Activated CD4-positive, alpha-beta T cell treated with anti-CD3 and anti-CD28 coated beads, Interleukin-2, amount 50 U/mL, for 4 hours (primary cell): ENCODE measurements around the gene SMTN.
"Not testable (repeated sequence)": the region's sequence is repeated elsewhere in the genome, so short reads cannot be mapped to it uniquely, and the experiment has no call there.

Experiments used
- DNase-seq, 2 experiments: peaks; one replicate each; pipeline ENCODE4 v3.0.0-alpha.2; 2020

Gene SMTN

DNA sequence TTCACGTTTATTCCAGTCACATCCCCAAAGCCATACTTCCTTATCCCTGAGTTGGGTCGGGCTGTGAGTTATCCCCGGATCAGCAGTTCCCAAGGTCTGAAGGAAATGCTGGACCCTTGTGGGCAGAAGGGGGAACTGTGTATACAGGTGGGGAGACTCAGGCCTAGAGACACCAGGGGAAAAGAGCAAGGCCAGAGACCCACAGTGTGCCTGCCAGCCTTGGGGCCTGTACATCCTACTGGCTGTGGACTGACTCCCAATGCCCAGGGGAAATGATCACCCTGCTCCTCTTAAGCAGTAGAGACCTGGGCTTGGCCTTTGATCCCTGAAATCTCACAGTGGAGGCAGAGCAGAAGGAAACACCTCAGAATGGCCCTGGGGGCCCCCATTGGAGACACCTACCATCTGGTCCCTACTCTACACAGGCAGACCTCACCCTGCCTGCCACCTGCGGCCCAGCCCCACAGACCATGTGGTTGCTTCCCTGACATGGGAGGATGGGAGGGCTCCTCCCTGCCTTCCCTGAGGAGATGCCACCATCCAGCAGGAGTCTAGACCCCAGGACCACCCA lies 25.0 kb downstream of the SMTN start:
- DNase-seq: no peak

DNA sequence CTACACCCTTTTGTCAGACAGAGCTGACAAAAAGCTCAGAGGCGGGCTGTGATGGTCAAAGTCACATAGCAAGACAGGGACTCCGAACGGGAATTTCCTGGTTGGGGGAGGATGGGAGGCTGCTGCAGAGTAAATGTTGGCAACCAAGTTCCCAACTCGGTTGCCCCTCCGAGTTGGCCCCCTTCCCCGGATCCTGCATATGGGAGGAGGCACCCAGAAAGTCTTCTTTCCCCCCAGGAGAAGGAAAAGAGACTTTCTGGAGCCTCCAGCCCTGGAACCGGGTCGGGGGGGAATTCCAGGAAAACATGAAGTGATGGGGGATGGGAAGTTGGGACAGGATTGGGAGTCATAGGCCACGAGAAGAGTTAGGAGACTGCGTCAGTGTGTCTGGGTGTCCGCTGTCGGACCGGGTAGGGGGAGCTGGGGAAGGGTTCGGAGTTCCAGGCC lies 25.6 kb downstream of the SMTN start:
- DNase-seq: no peak

DNA sequence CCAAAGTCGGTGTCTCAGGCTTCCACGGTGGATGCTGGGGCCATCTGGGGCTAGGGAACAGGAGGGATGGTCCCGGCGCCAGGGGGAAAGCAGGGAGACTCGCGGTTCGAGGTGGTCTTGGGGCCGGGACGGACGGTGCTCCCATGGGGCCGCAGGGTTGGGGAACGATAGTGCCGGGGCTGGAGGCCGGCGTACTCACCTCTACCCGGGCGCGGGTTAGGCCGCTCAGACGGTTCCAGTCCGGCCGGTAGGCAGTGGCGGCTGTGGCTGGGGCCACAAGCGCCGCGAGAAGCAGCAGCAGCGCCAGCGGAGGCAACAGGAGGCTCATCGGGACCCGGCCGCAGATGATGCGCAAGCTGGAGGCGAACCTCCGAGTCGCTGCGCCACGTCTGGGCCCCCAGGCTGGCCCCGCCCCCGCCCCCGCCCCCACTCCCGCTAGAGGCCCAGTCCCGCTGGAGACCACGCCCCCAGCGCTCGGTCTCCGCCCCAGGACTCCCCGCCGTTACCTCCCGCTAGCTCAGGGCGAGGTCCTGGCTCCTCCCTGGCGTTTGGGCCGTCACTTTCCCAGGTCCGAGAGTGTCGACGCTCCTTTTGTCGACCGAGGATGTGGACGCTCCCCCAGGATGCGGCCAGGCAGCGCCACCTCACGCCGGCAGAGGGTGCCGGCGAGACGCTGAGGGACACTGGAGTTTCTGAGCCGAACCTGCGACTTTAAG lies 26.2 kb downstream of the SMTN start, which contains the start of gene SELENOM:
TSS of gene SELENOM (minus strand) at position 391 of the 716 bp plus-strand sequence. CDS start at position 328, 63 bp downstream.
- DNase-seq: peak; percentile 79 to 83

DNA sequence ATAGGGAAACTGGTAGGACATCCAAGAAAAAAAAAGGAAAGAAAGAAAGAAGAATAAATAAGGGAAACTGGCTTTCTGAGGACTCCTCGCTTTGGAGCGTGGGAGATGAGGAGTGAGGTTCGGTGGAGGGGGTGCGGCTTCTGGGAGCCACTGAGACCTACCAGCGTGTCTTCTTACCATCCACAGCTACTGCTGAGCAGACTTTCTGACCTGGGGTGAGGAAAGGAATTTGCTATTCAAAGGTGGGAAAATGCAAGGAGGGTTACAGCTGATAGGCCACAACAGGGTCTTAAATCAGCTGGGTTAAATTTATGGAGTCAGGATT lies 26.7 kb downstream of the SMTN start:
- no peak for DNase-seq

DNA sequence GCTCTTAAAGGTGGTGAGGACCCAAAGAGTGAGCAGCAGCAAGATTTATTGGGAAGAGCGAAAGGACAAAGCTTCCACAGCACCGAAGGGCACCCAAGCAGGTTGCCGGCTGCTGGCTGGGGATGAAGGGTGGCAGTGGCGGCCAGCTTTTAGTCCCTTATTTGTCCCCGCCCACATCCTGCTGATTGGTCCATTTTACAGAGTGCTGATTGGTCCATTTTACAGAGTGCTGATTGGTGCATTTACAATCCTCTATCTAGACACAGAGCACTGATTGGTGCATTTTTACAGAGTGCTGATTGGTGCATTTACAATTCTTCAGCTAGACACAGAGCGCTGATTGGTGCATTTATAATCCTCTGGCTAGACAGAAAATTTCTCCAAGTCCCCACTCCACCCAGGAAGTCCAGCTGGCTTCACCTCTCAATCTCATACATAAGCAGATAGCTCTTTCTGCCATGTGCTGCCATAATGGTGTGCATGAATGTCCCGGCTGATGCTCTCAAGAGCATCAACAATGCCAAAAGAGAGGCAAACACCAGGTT lies 31.5 kb downstream of the SMTN start:
- not testable (repeated sequence) for DNase-seq

DNA sequence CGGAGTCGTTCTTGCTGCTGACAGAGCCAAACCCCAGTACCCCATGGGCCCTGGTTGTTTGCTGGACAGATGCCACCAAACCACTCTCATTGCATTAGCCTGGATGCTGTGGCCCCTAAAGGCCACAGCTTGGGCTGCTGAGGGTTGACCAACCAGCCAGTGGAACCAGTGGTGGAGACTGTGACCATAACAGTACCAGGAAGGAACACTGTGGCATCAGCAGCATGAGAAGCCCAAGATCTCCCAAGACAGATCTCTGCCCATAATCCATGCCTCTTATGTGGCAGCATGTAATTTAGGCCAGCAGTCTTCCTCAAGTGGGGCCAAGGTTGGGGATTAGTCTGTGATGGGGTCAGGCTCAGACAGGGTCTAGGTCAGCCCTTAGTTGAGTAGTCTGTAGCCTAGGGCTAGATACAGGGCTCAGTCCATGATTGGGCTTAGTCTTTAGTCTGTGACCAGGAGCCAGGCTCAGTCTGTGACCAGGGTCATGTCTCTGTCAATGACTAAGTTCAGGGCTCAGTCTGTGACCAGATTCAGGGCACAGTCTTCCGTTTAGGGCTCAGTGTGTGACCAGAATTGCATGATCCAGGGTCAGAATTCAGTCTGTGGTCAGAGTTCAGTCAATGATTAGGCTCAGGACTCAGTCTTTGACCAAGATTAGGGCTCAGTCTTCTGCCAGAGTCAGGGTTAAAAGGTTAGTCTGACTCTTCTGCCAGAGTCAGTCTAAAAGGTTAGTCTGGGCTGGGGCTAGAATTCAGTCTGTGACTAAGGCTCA lies 37.1 kb downstream of the SMTN start:
- no peak for DNase-seq

DNA sequence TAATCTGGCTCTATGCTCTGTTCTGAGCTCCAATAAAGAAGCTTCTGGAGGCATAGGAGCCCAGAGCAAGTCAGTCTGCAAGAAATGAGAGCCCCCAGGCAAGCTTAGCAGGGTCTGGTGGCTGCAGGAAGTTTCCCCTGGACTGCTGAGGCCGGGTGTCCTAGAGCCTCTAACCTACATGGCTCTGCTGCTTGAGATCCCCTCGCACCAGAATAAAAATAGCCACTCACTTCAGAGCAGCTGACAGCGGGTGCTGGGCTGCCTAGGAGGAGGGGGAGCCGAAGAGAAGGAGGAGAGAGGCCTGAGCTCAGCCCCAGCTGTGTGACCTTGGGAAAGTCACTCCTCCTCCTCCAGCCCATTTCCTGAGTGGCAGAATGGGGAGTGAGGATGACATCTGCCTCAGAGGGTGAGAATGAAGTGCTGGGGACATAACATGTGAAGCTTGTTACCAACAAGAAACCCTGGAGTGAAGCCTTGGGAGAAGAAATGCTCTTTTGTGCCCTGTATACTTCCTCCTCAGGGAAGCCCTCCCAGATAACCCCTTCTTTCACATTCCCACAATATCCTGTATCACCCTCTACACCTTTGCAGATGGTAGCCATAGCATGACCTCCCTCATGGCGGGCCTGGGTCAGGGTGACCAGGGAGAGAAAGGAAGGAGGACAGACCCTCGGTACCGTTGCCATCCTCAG lies 38.1 kb downstream of the SMTN start:
- DNase-seq: no peak

DNA sequence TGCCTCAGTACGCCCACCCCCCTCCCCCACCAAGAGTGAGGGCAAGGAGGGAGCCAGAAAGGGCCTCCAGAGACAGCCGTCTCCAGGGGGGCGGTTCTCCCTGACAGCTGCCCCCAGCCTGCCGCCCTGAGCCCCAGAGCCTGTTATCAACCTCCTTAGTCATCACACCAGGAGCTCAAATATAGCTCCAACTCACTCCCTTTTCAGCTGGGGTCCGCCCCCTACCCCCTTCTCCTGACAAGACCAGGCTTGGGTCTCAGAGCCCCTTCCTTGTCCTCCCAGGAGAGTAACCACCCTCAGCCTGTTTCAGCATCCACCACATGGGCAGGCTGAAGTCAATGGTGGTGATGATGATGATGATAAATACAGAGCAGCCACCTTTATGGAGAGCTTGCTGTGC lies 39.1 kb downstream of the SMTN start:
- no peak for DNase-seq

DNA sequence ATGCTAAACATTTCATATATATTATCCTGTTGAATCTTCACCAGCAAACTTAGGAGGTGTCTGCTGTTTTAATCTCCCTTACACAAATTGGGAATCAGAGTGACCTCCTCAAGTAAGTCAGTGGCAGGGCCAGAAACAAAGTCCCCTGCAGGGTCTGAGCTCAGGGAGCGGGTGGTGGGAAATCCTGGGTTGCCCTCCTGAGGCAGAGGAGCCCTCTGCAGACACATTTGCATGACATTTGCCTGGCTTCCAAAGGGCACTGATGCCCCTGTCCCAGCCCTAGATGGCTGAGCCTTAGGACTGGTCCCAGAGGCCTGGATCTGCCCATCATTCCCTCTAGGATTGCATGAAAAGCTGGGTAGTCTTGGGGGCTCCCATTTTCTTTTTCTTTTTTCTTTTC lies 39.5 kb downstream of the SMTN start:
- no peak for DNase-seq

DNA sequence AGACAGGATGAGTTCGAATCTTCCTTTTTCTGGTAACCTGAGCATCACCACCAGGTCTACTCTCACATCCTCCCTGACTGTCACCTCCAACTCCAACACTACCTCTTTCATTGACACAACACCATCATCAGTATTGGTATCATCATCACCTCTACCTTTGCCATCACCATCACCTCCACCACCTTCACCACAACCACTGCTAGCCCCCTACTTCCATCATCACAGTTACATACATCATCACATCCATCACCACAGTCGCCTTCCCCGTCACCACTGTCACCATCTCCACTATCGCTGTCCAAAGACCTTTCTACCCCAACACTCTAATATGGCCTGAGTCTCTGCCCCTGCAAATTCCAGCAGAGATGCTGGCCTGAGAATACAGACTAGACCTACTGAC lies 40.3 kb downstream of the SMTN start:
- no peak for DNase-seq

DNA sequence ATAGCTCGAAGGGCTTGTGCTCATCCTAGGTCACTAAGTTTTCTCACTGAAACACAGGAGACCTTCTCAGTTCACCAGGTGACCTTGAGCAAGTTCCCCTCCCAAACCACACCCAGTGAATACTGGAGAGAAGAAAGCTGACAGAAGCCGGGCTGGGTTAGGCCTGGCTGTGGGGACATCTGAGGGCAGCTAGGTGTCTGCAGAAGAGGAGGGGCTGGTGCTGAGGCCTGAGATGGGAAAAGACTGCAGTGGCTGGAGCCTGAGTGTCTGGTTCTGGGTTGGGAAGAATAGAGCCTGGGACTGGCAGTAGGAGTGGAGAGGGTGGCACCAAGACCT lies 41.0 kb downstream of the SMTN start:
- DNase-seq: no peak

DNA sequence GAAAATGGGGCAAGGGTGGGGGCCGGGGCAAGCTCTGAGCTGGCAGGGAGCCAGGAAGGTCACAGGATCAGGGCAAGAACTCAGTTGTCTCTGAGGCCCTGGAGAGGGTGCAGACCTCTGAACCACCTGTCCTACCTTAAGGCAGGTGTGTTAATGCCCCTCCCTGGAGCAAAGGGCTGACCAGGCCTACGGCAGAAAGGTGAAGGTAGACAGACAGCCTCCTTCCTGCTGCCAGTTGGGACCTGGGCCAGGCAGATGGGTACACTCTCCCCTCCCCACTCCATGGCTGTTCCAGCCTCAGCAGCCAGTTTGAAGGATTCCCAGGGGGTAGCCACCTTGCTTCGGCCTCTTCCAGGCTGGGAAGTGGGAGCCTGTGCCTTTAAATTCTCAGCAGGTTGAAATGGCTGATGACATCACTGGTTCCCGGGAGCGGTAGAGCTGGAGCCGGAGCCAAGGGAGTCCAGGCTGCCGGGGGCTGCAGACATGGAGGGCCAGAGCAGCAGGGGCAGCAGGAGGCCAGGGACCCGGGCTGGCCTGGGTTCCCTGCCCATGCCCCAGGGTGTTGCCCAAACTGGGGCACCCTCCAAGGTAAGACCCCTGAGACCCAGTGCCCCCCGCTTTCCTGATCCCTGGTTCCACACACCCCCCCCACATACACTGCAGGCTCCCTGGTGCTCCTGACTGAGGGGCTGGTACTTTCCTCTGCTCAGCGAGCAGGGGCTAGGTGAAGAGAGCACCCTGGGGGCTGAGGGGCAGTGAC lies 41.6 kb downstream of the SMTN start, which contains the start of gene INPP5J:
TSS of gene INPP5J (plus strand) at position 435 of the 760 bp plus-strand sequence. CDS start at position 484, 49 bp downstream.
- DNase-seq: no peak

DNA sequence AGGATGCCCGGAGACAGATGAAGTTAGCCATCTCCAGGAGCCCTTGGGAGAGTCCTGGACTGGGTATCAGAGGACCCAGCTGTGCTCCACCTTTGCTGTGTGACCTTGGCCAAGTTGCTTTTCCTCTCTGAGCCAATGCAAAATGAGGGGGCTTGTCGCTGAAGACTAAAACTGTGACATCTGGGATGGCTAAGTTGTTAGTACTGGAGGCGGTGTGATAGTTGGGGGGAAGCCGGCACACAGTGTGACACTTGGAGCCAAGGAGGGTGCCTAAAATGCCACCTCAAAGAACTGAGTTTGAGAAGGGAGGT lies 42.1 kb downstream of the SMTN start:
- DNase-seq: no peak

DNA sequence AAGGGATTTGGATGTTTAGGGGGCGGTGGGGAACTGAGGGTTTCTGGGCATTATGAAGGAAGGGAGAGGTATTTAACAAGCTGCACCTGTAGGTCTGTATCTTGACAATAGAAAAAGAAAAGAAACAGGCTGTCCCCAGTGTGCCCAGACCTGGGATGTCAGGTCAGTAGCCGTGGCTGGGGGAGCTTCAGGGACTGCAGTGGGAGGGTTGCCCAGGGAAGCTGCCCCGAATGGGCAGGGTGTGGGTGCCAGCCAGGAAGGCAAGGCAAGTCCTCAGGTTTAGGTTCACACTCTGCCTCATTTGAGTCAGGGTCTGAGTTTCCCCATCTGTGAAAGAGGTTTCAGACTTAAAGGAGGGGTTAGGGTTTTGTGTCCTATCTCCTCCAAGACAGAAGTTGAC lies 43.2 kb downstream of the SMTN start:
- DNase-seq: no peak

DNA sequence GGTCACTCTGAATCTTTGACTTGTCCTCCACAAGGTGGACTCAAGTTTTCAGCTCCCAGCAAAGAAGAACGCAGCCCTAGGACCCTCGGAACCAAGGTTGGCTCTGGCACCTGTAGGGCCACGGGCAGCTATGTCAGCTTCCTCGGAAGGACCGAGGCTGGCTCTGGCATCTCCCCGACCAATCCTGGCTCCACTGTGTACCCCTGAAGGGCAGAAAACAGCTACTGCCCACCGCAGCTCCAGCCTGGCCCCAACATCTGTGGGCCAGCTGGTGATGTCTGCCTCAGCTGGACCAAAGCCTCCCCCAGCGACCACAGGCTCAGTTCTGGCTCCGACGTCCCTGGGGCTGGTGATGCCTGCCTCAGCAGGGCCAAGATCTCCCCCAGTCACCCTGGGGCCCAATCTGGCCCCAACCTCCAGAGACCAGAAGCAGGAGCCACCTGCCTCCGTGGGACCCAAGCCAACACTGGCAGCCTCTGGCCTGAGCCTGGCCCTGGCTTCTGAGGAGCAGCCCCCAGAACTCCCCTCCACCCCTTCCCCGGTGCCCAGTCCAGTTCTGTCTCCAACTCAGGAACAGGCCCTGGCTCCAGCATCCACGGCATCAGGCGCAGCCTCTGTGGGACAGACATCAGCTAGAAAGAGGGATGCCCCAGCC lies 43.8 kb downstream of the SMTN start:
- DNase-seq: no peak

DNA sequence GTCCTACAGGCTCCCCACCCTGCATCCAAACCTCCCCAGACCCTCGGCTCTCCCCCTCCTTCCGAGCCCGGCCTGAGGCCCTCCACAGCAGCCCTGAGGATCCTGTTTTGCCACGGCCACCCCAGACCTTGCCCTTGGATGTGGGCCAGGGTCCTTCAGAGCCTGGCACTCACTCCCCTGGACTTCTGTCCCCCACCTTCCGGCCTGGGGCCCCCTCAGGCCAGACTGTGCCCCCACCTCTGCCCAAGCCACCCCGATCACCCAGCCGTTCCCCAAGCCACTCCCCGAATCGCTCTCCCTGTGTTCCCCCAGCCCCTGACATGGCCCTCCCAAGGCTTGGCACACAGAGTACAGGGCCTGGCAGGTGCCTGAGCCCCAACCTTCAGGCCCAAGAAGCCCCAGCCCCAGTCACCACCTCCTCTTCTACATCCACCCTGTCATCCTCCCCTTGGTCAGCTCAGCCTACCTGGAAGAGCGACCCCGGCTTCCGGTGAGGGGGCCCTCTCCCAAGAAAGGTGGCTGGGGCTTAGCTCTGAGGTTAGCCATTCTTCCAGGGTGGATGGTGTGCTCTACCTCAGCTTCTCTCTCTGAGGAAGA lies 44.5 kb downstream of the SMTN start:
- DNase-seq: no peak

DNA sequence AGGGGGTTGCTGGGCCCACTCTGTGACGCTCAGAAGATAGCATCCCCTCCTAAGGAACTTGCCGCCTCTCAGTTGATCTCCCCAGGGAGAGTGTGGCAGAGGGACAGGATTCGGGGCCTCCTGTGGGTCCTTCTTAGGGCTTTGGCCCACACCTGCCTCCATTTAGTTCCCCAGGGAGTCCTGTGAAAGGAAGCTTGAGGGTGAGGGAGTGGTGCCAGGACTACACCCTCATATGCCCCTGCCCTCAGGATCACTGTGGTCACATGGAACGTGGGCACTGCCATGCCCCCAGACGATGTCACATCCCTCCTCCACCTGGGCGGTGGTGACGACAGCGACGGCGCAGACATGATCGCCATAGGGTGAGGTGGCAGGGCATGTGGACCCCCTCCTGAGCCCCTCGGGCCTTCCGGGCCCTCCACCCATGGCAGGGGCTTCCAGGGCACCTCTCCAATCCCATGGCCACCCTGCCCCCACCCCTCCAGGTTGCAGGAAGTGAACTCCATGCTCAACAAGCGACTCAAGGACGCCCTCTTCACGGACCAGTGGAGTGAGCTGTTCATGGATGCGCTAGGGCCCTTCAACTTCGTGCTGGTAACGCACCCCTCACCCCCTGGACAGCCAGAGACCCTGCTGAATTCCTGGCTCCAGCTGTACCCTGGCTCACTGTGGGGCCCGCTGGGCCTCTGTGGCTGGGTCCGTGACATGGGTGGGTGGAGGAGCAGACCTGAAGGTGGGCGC lies 45.2 kb downstream of the SMTN start:
- DNase-seq: no peak

DNA sequence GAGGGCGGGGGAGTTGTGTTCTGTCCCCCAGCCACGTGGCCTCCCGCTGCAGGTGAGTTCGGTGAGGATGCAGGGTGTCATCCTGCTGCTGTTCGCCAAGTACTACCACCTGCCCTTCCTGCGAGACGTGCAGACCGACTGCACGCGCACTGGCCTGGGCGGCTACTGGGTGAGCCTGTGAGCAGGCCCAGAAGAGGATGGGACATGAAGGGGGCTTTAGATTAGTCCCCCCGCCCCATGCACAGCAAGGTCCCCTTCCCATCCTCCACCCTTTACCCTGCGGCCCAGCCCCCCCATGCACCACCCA lies 45.7 kb downstream of the SMTN start:
- no peak for DNase-seq

DNA sequence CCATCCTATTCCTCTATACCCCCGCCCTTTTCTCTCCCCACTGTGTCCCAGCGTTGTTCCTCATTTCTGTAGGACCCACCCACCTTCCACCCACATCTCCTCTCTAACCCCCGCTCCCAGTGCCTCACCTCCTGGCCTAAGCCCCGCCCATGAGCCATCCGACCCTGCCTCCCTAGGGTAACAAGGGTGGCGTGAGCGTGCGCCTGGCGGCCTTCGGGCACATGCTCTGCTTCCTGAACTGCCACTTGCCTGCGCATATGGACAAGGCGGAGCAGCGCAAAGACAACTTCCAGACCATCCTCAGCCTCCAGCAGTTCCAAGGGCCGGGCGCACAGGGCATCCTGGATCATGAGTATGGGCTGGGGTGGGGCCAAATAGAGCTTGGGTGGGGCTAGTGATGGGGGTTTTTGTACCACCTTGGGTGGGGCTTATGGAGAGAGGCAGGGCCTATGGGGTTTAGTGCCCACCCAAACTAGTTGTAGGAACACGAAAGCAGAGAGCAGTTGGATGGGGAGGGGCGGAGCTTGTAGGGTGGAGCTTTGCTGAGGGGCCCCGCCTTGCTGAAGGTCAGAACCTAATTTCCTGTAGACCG lies 46.2 kb downstream of the SMTN start:
- DNase-seq: no peak

DNA sequence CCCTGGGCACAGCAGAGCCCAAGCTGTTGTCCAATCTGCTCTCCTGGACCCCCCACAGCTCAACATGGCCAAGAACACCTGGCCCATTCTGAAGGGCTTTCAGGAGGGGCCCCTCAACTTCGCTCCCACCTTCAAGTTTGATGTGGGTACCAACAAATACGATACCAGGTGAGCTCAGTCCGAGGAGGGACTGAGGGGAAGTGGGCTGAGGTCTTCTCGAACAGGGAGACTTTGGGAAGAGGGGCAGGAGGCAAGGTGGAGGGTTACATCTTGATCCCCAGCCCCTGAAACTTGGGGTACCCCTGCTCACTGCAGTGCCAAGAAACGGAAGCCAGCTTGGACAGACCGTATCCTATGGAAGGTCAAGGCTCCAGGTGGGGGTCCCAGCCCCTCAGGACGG lies 47.0 kb downstream of the SMTN start:
- DNase-seq: no peak

DNA sequence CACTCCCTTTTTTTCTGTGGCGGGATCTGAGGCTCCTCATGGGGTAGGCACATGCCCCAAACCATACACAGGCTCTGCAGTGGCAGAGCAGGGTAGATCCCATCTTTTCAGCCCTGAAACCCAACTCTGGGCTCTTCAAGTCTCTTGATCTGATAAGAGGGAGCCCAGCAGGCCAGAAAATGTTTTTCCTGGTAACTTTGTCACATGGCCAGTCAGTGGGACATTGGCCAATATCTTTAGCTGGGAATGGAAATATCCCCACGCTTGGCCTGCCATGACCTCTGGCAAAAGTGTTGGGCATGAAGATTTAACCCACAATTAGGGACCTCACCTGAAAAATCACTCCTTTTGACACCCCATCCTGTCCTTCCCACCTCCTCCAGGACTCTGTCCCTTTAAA lies 49.8 kb downstream of the SMTN start:
- DNase-seq: no peak
